ENCODE measurements around the gene KCNIP1. TPM values are rescaled to one million over a fixed set of nuclear protein-coding genes. Genes with fewer than 3 reads are reported as not detected.

Gene KCNIP1
- polyA plus RNA-seq, 3 donors = not detected

DNA sequence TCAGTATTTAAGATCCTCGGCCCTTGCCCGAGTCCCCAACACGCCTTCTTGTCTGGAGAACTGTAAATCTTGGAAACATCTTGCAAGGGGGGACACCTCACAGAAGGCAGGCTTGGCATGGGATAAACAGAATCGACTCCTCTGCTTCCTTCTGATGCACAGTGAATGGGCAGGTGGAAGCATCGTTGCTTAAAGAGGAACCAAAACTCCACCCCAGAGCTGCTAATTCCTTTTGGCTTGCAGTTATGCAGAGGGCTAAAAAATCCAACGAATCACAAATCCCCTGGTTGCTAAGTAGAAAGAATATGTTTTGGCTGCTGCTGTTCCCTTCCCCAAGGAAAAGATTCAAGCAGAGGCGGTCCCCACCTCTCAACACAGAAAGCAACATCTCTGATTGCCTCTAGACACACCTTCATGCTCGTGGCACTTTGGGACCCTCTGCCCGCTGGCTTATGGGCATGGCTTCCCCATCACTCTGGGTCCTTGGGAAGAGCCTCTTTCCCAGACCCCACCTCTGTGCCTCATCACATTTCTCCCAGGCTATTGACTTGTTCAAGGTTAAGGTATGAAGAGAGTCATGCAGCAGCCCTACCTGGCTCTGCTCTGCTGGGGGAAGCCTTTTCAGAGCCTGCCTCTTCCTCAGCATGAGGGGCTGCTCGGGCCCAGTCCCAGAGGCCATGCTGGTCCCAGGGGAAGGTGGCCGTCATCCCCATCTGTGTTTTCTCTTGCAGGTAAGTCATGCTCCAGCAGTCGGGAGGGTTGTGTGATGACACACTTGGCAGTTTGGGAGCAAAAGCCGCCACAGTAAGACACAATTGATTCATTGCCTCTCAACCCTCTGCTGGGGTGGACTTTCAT is 137.1 kb downstream of the KCNIP1 start:
- no peak overlapping the region for H3K4me3 ChIP-seq (replicated peaks in 1 of 3; ENCODE audit: low read depth in 2 of 3, low read length in 3 of 3)
- H3K27ac ChIP-seq (ENCODE audit: low read depth in 1 of 2, low read length in 2 of 2) = no peak overlapping the region
- DNase-seq = no peak
- no peaks in the 10 kb centered on the region for H3K79me2 ChIP-seq (ENCODE audit: insufficient read depth, low read length)
- no peaks in the 10 kb centered on the region for H3K36me3 ChIP-seq (replicated peaks in 1 of 2; ENCODE audit: control insufficient read depth in 1 of 2, insufficient read depth in 2 of 2, low read length in 2 of 2)
- intact Hi-C loops (cut with micrococcal nuclease) = no loop called here
- 87% methylated on average over 9 of the region's 13 CpGs for WGBS (ENCODE audit: insufficient coverage)
- H4K20me1 ChIP-seq (ENCODE audit: insufficient read depth, low read length) = no peaks in the 10 kb centered on the region
- Mint-ChIP-seq H3K9me3 (no peaks in the 10 kb centered on the region), H3K36me3 (no peaks in the 10 kb centered on the region), H3K4me3 (no peak overlapping the region), H3K4me1 (peaks cover 3% of the 10 kb centered on the region), H3K27me3 (ENCODE audit: low read depth in 3 of 3) (peaks cover 11 to 21% (median 16%) of the 10 kb centered on the region in 3 donors), H3K27ac (no peak overlapping the region)
- no peak overlapping the region for H3K4me2 ChIP-seq (replicated peaks; ENCODE audit: extremely low read depth, low read length, poor library complexity, severe bottlenecking)
- H2AFZ ChIP-seq (ENCODE audit: insufficient read depth, low read depth, low read length, poor library complexity, severe bottlenecking) = no peak overlapping the region
- no peaks in the 10 kb centered on the region for H3K9me3 ChIP-seq (replicated peaks in 1 of 2; ENCODE audit: control insufficient read depth in 1 of 2, insufficient read depth in 1 of 2, low read length in 2 of 2)
- no peaks in the 10 kb centered on the region for H3K4me1 ChIP-seq (ENCODE audit: control insufficient read depth in 1 of 2, insufficient read depth in 2 of 2, low read length in 2 of 2)
- TF ChIP-seq, protein P1, sequence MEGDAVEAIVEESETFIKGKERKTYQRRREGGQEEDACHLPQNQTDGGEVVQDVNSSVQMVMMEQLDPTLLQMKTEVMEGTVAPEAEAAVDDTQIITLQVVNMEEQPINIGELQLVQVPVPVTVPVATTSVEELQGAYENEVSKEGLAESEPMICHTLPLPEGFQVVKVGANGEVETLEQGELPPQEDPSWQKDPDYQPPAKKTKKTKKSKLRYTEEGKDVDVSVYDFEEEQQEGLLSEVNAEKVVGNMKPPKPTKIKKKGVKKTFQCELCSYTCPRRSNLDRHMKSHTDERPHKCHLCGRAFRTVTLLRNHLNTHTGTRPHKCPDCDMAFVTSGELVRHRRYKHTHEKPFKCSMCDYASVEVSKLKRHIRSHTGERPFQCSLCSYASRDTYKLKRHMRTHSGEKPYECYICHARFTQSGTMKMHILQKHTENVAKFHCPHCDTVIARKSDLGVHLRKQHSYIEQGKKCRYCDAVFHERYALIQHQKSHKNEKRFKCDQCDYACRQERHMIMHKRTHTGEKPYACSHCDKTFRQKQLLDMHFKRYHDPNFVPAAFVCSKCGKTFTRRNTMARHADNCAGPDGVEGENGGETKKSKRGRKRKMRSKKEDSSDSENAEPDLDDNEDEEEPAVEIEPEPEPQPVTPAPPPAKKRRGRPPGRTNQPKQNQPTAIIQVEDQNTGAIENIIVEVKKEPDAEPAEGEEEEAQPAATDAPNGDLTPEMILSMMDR (IDR thresholded peaks at IDR 0.05) = no peak
- H3K27me3 ChIP-seq (ENCODE audit: control insufficient read depth in 2 of 2, insufficient read depth in 2 of 2, low read length in 2 of 2) = peaks cover 2 to 6% of the 10 kb centered on the region in 2 donors
- H3K9ac ChIP-seq (ENCODE audit: insufficient read depth, low read length, poor library complexity, severe bottlenecking) = no peak overlapping the region

DNA sequence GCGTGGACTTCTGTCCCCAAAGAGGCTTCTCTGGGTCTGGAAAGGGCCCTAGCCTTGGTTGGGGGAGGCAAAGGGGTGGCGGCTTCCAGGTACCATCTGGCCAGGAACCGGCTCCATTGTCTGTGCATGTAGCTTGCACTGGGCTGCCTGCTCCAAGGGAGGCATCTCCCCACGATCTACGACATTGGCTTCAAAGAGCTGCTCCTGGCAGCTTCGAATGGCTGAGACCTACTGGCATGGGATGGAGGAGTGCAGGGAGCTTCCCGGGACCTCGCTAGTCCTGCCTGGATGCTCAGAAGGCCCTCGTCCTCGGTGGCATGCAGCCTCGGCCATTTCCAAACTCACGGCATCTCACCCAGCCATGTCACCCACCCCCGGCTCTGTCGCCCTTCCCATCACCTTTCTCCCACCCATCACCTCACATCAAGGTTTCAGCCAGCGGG is 137.8 kb downstream of the KCNIP1 start:
- no peaks in the 10 kb centered on the region for H4K20me1 ChIP-seq (ENCODE audit: insufficient read depth, low read length)
- no peak overlapping the region for H3K4me3 ChIP-seq (replicated peaks in 1 of 3; ENCODE audit: low read depth in 2 of 3, low read length in 3 of 3)
- Mint-ChIP-seq H3K4me3 (no peak overlapping the region), H3K36me3 (no peaks in the 10 kb centered on the region), H3K9me3 (no peaks in the 10 kb centered on the region), H3K27ac (no peak overlapping the region), H3K4me1 (peaks cover 3% of the 10 kb centered on the region), H3K27me3 (ENCODE audit: low read depth in 3 of 3) (peaks cover 11 to 24% (median 19%) of the 10 kb centered on the region in 3 donors)
- no peak for DNase-seq
- H3K27ac ChIP-seq (ENCODE audit: low read depth in 1 of 2, low read length in 2 of 2) = no peak overlapping the region
- H3K4me2 ChIP-seq (replicated peaks; ENCODE audit: extremely low read depth, low read length, poor library complexity, severe bottlenecking) = no peak overlapping the region
- intact Hi-C loops (cut with micrococcal nuclease) = no loop called here
- TF ChIP-seq, protein P1 (IDR thresholded peaks at IDR 0.05) = no peak
- H3K27me3 ChIP-seq (ENCODE audit: control insufficient read depth in 2 of 2, insufficient read depth in 2 of 2, low read length in 2 of 2) = peaks cover 2 to 8% of the 10 kb centered on the region in 2 donors
- H3K4me1 ChIP-seq (ENCODE audit: control insufficient read depth in 1 of 2, insufficient read depth in 2 of 2, low read length in 2 of 2) = no peaks in the 10 kb centered on the region
- WGBS (ENCODE audit: insufficient coverage) = 96% methylated on average over 9 of the region's 15 CpGs
- H3K9ac ChIP-seq (ENCODE audit: insufficient read depth, low read length, poor library complexity, severe bottlenecking) = no peak overlapping the region
- H3K79me2 ChIP-seq (ENCODE audit: insufficient read depth, low read length) = no peaks in the 10 kb centered on the region
- H3K9me3 ChIP-seq (replicated peaks in 1 of 2; ENCODE audit: control insufficient read depth in 1 of 2, insufficient read depth in 1 of 2, low read length in 2 of 2) = no peaks in the 10 kb centered on the region
- H2AFZ ChIP-seq (ENCODE audit: insufficient read depth, low read depth, low read length, poor library complexity, severe bottlenecking) = no peak overlapping the region
- no peaks in the 10 kb centered on the region for H3K36me3 ChIP-seq (replicated peaks in 1 of 2; ENCODE audit: control insufficient read depth in 1 of 2, insufficient read depth in 2 of 2, low read length in 2 of 2)
